GM21423 (cell line): ENCODE measurements around the gene PEF1.
"Not testable (repeated sequence)": the region's sequence is repeated elsewhere in the genome, so short reads cannot be mapped to it uniquely, and the experiment has no call there.

Source experiments
- ATAC-seq: cut with Tn5 transposase; IDR thresholded peaks from one replicate; pipeline ENCODE4 v1.9.1; 2021; ENCODE audit warnings: mild to moderate bottlenecking, moderate library complexity; ENCODE audit not compliant: unreplicated experiment

PEF1 gene

DNA sequence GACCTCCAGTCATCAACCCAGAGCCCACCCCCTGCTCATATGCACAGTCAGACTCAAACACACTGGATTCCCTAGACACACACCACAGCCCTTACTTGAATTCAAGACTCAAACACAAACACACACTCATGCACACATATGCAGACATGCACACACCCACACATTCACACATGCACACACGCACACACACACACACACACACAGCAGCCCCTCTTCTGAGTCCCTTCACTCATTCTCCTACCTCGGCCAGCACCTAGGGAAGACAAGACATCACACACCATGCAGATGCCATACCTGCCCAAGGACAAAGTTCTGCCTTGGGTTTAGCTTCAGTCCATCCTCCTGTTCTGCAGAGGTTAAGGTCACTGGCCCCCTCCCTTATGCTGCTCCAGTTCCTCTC, 28.7 kb downstream of the PEF1 start:
- no peak for ATAC-seq

DNA sequence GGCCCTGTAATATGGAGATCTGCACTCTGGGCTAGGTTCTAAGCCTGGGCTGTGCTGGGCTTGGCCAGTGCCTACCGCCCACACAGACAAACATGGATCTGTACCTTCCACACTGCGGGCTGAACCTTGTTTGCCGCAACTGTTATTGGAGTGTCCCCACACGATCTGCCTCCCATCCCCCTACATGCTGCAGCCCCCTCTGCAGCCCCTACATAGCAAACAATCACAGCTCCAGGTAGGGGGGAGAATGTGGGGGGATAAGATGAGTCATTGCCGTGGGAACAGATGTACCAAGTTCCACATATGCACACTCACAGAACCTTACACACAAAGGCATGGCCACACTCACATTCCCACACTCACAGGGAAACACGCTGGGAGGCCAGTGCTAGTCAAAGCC, 29.3 kb downstream of the PEF1 start:
- ATAC-seq = no peak

DNA sequence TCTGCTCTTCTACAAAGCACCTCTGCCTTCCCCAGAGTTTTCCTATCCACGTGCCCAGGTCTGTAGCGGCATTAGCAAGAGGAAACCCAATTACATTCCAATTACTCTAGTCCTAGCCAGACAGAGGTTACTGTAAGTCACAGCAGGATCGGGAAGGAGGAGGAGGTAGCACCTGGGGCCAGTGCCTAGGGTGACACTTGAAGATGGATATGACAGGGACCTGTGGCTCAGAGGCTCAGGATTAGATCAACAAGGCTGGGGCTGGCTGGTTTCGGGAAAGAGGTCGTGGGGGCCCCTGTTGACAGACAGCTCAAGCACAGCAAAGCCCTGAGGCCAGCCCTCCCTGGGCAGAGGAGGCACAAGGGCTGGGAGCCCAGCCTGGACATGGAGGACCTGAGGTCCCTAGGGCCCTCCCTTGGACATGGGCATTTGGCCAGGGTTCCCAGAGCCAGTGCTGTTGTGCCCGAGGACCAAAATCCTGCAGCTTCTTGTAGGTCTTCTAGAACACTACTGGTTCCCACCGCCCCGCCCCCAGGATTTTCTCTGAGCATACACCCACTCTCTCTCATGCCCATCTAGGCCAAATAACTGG, 30.2 kb downstream of the PEF1 start:
- no peak for ATAC-seq

DNA sequence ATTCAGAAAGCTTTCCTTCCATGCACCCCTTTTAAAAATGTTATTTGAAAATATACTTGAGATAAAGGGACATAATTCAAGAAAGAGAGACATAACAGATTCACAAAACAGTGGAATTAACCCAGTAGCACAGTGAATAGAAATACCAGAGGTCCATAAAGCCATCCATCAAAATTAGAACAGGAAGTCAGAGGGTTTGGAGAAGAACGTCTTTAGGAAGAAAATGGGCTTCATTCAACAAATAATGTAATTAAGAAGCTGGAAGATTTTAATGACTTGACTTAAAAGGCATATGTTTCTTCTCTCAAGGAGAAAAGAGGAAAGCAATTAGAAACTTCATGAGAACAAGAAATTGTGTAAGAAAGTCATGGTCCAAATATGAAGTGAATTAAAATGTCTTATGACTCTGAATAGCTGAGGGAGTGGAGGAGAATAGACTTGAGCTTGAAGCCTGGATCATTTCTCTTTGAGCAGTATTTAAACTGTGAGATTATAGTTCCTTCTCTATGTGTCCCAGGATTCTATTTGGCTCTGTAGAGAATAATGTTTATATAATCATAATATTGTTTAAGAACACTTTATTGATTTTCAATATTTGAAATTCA, 35.1 kb downstream of the PEF1 start:
- no peak for ATAC-seq

DNA sequence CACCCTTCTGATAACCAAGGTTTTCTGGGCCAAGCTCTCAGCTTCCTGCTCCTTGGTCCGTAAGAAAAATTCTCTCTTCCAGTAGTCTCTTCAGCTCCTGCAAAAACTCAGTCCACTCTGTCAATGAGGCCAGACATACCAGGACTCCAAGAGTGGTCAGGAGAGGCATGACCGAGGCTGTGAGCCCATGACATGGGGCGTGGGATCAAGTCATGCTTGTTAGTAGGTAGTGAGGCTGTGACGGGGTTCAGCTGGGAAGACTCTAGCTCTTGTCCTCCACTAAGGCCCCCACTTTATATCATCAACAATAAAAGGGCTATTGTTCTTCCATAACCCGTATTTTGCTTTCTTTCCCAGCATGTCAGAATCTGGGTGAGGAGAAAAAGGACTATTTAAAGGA, 37.3 kb downstream of the PEF1 start:
- no peak for ATAC-seq

DNA sequence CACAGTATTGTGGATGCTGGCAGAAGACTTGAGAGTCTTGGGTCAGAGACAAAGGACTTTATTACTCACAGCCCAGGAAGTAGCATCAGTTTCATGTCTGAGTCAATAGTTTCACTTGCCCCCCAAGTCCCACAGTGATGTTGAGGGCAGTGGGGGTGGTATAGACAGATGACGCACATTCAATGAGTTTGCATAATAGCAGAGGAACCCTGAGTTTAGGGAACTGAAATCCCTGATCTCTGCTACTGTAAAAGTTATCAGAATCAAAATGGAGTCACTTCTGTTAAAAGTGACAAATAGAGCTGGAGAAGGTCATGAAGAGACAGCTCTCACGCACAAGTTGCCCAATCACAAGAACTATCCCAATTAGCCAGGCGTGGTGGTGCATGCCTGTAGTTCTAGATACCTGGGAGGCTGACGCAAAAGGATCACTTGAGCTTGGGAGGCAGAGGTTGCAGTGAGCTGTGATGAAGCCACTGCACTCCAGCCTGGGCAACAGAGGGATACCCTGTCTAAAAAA, 38.7 kb downstream of the PEF1 start:
- peak; percentile 93 for ATAC-seq

DNA sequence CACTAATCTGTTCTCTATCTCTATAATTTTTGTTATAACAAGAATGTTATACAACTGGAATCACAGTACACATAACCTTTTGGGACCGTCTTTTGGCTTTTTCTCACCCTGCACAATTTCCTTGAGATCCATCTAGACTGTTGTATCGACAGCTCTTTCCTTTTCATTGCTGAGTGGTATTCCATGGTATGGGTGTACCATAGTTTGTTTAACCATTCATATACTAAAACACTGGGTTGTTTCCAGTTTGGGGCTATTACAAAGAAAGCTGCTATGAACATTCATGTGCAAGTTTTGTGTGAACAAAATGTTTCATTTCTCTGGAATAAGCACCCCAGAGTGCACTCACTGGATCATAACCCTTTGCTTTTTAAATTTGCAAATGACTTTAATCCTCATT, 42.6 kb downstream of the PEF1 start:
- no peak for ATAC-seq

DNA sequence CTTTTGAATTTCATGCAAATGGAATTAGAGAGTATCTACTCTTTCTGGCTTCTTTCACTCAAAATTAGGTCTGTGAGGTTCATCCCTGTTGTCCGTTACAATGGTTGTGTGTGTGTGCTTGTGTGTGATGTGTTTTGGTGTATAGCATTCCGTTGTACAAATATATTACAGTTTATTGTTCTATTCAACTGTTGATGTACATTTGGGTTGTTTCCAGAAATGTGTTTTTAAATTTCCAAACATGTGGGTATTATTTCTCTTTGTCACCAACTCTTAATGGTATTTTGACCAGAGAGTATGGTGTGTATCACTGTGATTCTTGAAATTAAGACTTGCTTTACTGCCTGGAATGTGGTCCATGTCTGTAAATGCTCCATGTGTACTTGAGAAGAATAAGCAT, 44.0 kb downstream of the PEF1 start:
- ATAC-seq = no peak

DNA sequence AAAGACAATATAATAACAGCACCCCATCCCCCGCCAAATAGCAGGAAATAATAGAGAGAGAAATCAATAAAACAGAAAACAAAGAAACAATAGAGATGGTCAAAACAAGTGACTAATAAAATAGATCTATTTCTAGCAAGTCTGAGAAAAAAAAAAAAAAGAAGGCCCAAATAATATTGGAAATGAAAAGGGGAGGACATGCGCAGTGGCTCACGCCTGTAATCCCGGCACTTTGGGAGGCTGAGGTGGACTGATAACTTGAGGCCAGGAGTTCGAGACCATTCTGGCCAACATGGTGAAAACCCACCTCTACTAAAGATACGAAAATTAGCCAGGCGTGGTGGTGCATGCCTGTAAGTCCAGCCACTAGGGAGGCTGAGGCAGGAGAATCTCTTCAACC, 45.7 kb downstream of the PEF1 start:
- no peak for ATAC-seq

DNA sequence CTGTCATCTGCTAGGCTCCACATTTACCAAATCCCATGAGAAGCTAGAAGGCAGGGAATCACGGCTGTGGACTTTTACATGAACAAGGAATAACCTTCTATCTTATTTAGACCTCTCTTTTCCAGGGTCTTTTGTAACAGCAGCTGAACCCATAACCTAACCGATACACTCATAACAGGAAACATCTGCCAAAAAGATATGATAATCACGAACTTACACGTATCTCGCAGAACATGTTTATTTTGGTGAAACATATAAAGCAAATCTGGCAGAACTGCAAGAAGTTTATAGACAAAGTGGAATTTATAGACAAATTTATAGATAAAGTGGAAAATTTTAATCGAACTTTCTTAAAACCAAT, 48.0 kb downstream of the PEF1 start:
- ATAC-seq = no peak

DNA sequence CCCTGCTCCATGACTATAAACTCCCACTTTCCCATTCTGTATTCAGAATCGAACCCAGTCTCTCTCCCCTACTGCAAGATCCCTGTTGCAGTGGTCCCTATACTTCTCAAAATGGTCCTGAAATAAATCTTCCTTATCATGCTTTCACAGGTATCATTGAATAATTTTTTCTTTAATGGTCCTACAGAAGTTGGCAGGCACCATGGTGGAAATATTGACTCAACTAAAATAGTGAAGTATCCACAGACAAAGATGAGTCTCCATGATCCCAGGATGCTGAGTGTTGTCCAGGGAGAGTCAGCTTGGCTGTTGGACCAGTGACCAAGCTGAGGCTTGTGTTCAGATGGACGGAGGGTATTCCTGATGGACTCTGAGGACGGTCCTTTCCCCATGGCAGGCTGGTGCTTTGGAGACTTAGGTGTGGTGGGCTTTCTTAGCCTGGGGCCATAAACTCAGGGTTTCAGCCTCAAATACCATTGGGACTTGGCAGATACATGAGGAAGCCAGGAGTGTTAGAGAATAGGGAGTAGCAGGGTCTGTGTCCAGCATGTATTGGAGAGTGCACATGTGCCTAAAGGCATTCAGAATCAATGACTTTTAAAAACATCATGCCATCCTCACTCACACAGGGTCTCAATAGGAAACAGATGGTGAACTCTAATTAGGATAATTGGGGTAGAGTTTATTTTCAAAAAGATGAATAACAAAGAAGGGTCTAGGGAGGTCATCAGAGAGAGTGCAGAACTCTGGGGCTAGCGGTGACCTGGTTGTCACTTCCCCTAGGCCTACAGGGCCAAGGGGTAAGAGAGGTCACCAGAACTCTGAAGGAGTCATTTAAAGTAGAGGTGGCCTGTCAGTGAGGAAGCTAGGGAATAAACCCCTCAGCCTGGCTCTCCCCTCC, 48.6 kb downstream of the PEF1 start:
- ATAC-seq = no peak

DNA sequence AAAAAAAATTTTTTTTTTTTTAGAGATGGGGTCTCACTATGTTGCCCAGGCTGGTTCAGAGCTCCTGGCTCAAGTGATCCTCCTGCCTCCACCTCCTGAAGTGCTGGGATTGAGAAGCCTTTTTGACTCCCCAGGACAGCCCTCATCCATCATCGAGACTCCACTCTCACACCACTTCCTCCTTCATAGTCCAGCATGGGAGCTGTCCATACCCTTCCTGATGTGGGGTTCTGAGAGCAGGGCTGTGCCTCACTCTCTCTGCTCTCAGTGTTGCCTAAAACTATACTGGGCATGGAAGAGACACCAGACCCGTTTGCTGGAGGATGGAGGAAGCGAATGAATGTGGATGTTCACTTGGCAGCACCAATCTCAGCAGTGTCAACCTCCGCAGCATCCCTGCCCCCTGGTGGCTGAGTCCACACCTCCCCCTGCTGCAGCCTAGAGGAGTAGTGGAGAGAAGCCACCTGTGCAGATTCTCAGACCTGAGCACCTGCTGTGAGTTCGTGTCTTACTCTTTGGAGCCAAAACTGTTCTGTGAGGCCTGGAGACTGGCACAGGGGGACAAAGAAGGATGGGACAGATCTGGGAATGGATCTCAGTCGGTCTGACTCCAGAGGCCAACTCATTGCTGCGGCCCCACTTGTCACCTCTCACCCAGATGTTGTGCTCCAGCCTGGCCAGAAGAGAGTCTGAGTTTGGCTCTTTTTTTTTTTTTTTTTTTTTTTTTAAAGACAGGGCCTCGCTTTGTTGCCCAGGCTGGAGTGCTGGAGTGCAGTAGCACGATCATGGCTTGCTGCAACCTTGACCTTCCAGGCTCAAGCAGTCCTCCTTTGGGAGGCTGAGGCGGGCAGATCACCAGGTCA, 50.7 kb downstream of the PEF1 start:
- ATAC-seq = no peak

DNA sequence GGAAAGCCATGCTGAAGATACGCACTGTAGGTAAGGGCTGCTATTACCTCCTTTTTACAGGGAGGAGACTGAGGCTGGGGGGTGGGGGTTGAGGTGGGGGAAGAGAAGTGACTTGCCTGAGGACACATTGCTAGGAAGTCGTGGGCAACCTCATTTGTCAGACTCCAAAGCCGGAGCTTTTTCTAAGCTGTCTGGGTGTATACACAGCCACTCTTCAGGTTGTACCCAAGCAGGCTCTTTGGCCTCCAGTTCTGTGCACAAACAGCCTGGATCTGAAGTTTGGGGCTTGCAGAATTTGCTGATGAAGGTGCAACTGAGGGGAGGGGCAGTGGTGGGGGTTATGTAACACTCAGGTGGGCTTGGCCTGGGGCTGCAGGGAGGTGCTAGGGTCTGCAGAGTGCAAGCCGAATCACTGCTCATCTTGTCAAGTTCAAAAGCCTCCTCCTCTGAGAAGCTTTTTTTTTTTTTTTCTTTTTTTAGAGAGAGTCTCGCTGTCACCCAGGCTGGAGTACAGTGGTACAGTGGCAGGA, 51.5 kb downstream of the PEF1 start:
- ATAC-seq = no peak

DNA sequence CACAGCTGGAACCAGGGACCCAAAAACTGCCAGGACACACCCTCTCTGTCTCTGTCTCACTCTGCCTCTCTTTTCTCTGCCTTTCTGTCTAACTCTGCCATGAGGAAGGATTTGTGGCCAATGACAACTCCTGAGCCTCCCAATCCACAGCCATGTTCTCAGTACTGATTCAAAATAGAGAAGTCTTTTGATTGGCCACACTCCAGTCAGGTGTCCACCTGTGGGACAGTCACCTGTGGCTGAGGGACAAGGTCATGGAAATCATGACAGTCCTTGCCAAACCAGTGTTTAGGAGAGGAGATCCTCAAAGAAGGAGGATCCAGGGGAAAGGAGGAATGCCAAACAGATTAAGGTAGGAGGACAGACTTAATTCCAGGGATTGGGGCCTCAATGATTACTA, 52.5 kb downstream of the PEF1 start:
- ATAC-seq = no peak

DNA sequence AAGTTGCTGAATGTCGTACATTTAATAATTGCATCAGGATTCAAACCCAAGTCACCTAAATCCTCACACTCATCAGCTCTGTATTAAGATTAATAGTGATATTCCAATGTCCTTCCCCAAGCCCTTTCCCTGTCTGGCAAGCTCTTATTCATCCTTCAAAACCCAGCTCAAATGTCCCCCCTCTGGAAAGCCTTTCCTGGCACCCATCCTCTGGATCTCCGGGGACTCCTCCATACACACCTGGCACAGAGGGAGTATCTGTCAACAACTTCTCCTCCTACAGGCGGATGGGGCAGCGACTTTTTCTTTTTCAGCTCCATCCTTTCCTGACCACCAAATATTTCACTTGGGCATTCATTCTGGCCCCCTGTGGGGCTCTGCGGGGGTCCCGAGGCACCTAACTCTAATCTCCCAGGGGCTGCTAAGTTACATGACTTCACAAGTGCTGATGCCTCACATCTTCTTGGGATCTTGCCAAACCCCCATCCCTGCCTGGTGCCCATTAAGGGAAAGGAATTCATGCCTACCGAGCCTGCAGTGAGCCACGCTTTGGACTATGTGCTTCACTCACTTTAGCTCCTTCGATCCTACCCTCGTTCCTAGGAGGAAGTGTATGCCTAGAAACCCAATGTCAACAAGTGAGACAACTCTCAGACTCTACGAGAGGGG, 53.1 kb downstream of the PEF1 start:
- no peak for ATAC-seq

DNA sequence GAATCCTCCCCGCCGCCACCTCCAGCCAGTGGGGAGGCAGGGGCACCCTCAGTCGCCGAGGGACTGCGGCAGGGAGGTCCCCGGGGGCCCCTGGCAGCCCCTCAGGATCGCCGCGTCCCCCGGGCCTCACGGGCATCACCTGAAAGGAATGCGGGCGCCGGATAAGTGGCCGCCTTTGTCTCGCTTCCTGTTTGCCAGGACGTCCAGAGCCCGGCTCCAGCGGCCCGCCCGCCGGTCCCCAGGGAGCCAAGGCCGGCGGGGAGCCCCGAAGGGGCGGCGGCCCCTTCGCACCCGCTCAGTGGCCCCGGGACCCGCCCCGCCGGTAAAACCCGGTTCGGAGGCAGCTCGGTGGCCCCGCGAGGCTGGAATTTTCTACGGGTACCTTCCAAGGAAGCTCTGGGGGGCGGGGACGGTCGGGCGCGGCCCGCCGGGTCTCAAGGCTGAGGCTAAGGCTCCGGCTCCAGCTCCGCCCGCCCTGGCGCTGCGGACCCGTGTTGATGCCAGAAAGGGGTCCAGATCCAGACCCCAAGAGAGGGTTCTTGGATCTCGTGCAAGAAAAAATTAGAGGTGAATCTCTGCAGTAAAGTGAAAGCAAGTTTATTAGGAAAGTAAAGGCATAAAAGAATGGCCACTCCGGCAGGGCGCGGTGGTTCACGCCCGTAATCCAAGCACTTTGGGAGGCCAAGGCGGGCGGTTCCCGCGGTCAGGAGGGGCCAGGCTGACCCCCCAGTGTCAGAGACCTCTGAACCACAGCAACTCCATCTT, 55.7 kb downstream of the PEF1 start:
- no peak for ATAC-seq

DNA sequence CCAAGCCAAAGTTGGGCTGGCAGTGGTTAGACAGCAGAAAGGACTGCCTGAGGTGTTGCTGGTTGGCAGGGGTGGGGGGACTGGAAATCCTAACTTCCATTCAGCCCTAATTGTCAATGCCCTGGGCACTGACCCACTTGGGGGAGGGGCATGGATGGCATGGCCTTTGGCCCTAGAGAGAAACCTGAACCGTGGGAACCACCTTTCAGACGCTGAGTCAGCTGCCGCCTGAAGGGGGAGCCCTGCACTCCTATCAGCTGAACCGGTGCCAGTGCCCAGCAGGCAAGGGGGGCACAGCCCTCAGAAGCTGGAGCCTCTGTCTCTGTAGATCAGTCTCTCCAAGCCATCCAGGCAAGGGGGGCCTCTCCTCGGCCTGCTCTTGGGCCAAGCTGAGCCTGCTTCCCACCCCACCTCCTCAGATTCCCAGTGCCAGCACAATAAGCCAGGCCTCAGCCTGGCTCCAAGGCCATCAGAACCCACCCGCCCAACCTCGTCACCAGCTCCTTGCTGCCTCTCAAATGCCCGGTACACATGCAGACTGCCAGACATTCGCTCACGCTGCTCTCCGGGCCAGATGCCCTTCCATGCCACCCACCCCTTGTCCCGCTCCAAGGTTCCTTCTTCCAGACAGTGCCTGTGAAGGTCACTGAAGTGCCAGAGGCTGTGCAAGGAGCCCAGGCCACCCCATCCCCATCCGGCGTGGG, 56.8 kb downstream of the PEF1 start:
- no peak for ATAC-seq

DNA sequence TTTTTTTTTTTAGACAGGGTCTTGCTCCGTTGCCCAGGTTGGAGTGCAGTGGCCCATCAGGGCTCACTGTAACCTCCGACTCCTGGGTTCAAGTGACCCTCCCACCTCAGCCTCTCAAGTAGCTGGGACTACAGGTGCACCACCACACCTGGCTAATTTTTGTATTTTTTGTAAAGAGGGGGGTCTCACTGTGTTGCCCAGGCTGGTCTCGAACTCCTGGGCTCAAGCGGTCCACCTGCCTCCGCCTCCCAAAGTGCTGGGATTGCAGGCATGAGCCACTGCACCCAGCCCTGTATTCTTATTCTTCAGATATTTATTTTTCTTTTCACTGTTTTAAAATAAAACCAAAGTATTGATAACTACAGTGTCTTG, 57.4 kb downstream of the PEF1 start:
- not testable (repeated sequence) for ATAC-seq
